HG03025 (cell line): ENCODE results near the gene SNED1.

Source experiments
- ATAC-seq: cut with Tn5 transposase; IDR thresholded peaks from one replicate; pipeline ENCODE4 v1.9.1; 2021; ENCODE audit warnings: mild to moderate bottlenecking, moderate library complexity; ENCODE audit not compliant: unreplicated experiment, low FRiP score

SNED1 gene

DNA sequence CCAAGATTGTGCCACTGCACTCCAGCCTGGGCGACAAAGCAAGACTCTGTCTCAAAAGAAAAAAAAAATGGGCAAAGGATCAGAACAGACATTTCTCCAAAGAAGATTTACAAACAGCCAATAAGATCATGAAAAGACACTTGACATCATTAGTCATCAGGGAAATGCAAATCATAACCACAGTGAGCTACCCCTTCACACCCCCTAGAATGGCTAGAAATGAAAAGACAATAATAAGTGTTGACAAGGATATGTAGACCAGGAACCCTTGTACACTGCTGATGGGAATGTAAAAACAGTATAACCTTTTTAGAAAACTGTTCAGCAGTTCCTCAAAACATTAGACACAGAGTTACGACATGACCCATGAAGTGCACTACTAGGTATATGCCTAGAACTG, 122.0 kb downstream of the SNED1 start:
- ATAC-seq, result no peak

DNA sequence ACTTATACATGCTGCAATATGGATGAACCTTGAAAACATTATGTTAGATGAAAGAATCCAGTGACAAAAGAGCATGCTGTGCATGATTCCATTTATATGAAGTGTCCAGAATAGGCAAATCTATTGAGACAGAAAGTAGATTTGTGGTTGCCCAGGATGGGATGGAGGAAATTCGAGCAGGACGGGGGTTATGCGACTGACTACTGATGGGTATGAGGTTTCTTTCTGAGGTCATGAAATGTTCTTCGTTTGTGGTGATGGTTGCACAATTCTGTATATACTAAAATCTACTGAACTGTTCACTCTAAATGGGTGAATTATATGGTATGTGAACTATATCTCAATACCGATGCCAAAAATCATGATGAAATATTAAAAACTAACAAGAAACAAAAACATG, 122.6 kb downstream of the SNED1 start:
- ATAC-seq, result no peak

GRCh38 chr2:241122376-241123002, 124.1 kb downstream of the SNED1 start:
- no peak for ATAC-seq

GRCh38 chr2:241123816-241124536, 125.6 kb downstream of the SNED1 start:
- no peak for ATAC-seq

DNA sequence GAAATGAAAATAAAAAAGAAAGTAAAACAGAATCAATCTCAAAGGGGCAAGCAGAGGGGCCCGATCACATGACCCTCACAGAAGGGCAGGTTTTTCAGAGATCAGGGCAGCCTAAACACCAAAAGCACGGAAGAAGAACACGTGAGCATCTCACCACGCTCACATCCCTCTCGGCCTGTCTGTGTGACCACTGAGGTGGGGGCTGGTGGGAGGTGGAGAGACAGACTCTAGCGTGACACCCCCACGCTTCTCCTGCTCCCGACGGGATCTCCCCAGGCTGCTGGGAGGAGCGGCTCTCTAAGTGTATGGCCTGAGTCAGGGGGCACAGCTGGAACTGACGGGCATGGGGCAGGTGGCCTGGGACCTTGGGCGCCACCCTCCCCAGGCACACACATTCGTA, 127.2 kb downstream of the SNED1 start:
- no peak for ATAC-seq

DNA sequence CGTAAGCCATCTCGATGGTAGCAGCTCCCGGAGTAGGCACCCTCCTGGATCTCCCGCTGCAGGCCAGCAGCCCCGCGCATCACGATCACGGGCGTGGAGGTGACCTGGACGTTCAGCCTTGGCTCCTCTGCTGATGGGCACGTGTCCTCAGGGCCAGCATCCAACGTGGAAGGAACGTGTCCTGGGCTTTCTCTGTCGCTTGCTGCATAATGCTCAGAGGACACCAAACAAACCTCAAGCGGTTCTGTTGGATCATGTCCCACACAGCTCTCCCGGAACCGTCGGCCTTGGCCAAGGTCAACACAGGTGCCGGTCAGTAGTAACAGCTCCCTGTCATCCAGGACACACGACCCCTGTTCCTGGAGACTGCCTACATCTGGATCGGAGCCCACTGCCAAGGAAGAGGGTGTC, 127.8 kb downstream of the SNED1 start:
- no peak for ATAC-seq

GRCh38 chr2:241126771-241127202, 128.4 kb downstream of the SNED1 start:
- no peak for ATAC-seq

GRCh38 chr2:241128266-241128665, 129.8 kb downstream of the SNED1 start:
- ATAC-seq, result no peak

GRCh38 chr2:241129086-241129871, 130.9 kb downstream of the SNED1 start:
- ATAC-seq, result no peak

GRCh38 chr2:241130316-241130715, 131.9 kb downstream of the SNED1 start:
- no peak for ATAC-seq

DNA sequence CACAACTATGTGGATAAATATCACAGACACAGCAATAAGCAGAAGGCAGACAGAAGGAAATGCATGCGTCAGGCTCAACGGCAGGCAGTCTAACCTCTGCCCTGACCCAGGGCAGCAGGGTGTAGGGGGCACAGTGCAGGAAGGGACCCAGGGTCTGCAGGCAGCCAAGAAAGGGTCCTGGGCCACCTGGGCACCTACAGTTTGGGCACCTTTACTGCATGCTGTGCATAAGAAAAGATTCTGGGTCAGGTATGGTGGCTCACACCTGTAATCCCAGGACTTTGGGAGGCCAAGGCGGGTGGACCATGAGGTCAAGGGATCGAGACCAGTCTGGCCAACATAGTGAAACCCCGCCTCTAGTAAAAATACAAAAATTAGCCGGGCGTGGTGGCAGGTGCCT, 133.1 kb downstream of the SNED1 start:
- ATAC-seq, result no peak

- no peak for ATAC-seq
These were observed 134.4 kb downstream of the SNED1 start for GRCh38 chr2:241132538-241133435.

DNA sequence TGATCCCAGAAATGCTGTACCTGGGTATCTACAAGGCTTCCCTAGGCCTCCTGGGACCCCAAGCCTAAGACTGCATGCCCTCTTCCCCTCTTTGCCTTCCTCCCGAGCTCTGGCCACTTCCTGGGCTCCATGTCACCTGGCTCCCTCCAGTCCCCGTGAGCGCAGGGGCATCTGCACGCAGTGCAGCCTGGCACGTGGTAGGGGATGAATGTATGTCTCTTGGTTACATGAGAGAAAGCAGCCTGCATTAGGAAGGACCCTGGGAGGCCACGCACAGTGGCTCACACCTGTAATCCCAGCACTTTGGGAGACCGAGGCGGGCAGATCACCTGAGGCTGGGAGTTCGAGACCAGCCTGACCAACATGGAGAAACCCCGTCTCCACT, 135.0 kb downstream of the SNED1 start:
- no peak for ATAC-seq

- no peak for ATAC-seq
These were observed 136.3 kb downstream of the SNED1 start for GRCh38 chr2:241134711-241135110.

- ATAC-seq, result no peak
These were observed 137.3 kb downstream of the SNED1 start for GRCh38 chr2:241135737-241136136.

DNA sequence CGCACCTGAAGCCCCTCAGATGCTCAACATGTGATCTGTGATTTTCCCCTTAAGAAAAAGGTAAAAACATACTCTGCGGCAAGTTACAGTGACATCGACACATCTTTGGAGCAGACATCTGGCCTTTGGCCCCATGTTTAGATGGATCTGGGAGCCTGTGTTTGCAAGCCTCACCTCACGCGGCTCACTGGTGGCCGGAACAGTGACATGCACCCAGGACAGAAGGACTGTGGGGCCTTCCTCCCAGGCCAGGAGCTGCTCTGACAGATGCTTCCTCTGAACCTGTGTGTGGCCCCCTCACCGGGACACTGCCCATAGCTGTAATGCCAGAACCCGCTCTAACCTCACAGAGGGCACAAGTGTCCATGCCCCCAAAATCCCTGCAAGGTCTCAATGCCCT, 137.8 kb downstream of the SNED1 start:
- no peak for ATAC-seq

DNA sequence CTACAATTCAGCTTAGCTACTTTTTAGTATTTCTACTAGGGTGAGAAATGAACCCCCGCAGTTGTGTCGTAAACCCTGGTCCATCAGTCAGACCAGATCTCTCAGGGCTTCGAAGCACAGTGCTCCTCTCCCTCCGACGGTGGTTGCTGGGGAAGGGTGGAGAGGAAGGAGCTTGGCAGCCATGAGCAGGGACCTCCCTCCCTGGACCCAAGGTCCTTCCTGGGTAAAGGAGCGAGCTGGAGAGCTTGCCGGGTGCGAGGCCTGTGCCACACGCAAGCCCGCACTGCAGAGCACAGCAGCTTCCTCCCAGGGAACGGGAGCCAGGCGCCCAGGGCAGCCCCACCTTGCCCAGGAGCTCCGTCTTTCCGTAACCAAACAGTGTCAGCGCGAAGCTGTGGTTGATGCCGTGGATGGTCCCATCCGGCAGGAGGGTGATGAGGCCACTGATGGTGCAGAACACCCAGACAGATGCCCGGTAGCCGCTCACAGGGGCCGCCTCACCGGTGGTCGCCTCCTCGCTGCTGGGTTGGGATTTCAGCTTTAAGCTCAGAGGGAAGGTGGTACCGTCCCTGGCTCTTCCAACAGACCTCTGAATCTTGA, 138.3 kb downstream of the SNED1 start:
- no peak for ATAC-seq

GRCh38 chr2:241137276-241138190, 139.1 kb downstream of the SNED1 start:
- ATAC-seq, result no peak

DNA sequence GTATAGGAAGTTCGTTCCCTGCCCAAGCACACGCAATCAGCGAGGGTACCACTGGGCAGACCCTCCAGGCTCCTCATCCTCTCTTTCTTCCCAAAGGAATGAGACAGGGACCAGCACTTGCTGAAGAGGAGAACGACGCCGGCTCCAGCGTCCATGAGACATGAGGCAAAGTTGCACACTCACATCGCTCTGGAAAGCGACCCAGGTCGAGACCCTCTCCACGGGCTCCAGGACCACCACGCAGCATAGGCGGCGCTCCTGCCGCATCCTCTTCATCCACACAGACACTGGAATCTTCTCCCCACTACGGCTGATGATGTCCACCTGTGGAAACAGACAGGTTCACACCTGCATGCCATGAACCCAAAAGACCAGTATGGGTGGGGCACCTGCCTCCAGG, 140.1 kb downstream of the SNED1 start:
- no peak for ATAC-seq
